CD4-positive, alpha-beta T cell (primary cell): ENCODE results near the gene MRPS23. TPM values are rescaled to one million over a fixed set of nuclear protein-coding genes. Genes with fewer than 3 reads are reported as not detected.

Experiments
- ATAC-seq: fragments of 200-7000 bp; cut with Tn5 transposase; one replicate; pipeline ENCODE4 v1.10.0; 2022; ENCODE audit warnings: mild to moderate bottlenecking; ENCODE audit not compliant: poor library complexity
- CTCF ChIA-PET: fragments of 350-600 bp; sonication (Branson Sonifier 250); formaldehyde crosslinking; loops from one replicate; lab custom pipeline; 2021; ENCODE audit warnings: antibody characterized with exemption, inconsistent platforms; lab: Charles Lee
- POLR2A ChIA-PET: fragments of 350-600 bp; sonication (Branson Sonifier 250); formaldehyde crosslinking; loops from one replicate; lab custom pipeline; 2021; ENCODE audit warnings: antibody characterized with exemption, inconsistent platforms; lab: Charles Lee
- DNase-seq, 14 experiments: peaks; one replicate each; pipeline ENCODE4 v3.0.0-alpha.2; 2013 to 2020; ENCODE audit warnings: mixed read lengths in 2 of 14
- H3K27ac ChIP-seq, 2 donors: one replicate each; pipeline versions ENCODE4 v1.5.1 to v1.7.0; 2013; ENCODE audit warnings: low read length in 2 of 2, low read depth in 1 of 2, mild to moderate bottlenecking in 1 of 2
- H3K27me3 ChIP-seq, 2 experiments: 1 replicate in 1 of 2; 2 replicates in 1 of 2; pipeline versions ENCODE4 v1.6.1 to v1.7.0; 2013; ENCODE audit warnings: low read length in 2 of 2, control low read depth in 1 of 2, mild to moderate bottlenecking in 1 of 2, moderate library complexity in 1 of 2; ENCODE audit not compliant: insufficient read depth in 2 of 2, control insufficient read depth in 1 of 2
- H3K36me3 ChIP-seq: one replicate; pipeline ENCODE4 v1.6.1; 2013; ENCODE audit warnings: low read length, control low read depth; ENCODE audit not compliant: insufficient read depth
- H3K4me1 ChIP-seq: one replicate; pipeline ENCODE4 v1.6.1; 2013; ENCODE audit warnings: low read length, control low read depth; ENCODE audit not compliant: insufficient read depth
- H3K4me3 ChIP-seq: one replicate; pipeline ENCODE4 v1.5.1; 2013; ENCODE audit warnings: mild to moderate bottlenecking, low read length, moderate library complexity
- H3K9me3 ChIP-seq, 2 experiments: 1 replicate in 1 of 2; 2 replicates in 1 of 2; pipeline versions ENCODE4 v1.6.1 to v1.7.0; 2013; ENCODE audit warnings: low read length in 2 of 2, mild to moderate bottlenecking in 2 of 2, control low read depth in 1 of 2, moderate library complexity in 1 of 2; ENCODE audit not compliant: control insufficient read depth in 1 of 2, insufficient read depth in 1 of 2
- H3K27ac Mint-ChIP-seq: one replicate; pipeline ENCODE4 v1.8.0; 2020; ENCODE audit warnings: mixed read lengths
- H3K27me3 Mint-ChIP-seq: one replicate; pipeline ENCODE4 v1.8.0; 2021; ENCODE audit warnings: mixed read lengths
- H3K36me3 Mint-ChIP-seq: one replicate; pipeline ENCODE4 v1.8.0; 2021; ENCODE audit warnings: low read depth, mixed read lengths
- H3K4me1 Mint-ChIP-seq: one replicate; pipeline ENCODE4 v1.8.0; 2021; ENCODE audit warnings: low read depth, mixed read lengths
- H3K4me3 Mint-ChIP-seq: one replicate; pipeline ENCODE4 v1.8.0; 2020; ENCODE audit warnings: mild to moderate bottlenecking, mixed read lengths
- H3K9me3 Mint-ChIP-seq: one replicate; pipeline ENCODE4 v1.8.0; 2020; ENCODE audit warnings: mixed read lengths
- intact Hi-C, 2 experiments: fragments of 100-400 bp; cut with DNase I in 1 of 2; cut with micrococcal nuclease in 1 of 2; formaldehyde crosslinking; loops; one replicate each; pipeline versions ENCODE4 v1.15.1 to v1.9.0; 2023 to 2025; cut with DNase I, micrococcal nuclease
- total RNA-seq, 174 experiments: library from RNA in 2 of 174; stranded (reverse) in 2 of 174; gene quantifications; one replicate each; pipeline ENCODE4 v1.2.3 and lab custom pipeline; 2021 to 2026
- TF ChIP-seq, protein P1 (sequence below): fragments of 200-600 bp; IDR thresholded peaks from one replicate; pipeline ENCODE4 v1.8.0; 2022; ENCODE audit warnings: antibody characterized with exemption, mild to moderate bottlenecking

The MRPS23 gene
- total RNA-seq, 2 experiments from 2014 or later, result 14.6 to 14.7 TPM

GRCh38 chr17:57858838-57859237 lies 9.0 kb upstream of the MRPS23 start:
- no peak overlapping the region for H3K27ac Mint-ChIP-seq
- no peak overlapping the region for H3K27ac ChIP-seq
- no peaks in the 10 kb centered on the region for H3K9me3 ChIP-seq
- H3K4me1 ChIP-seq, result peaks cover 21% of the 10 kb centered on the region
- no peak overlapping the region for H3K4me3 ChIP-seq
- H3K36me3 ChIP-seq, result no peaks in the 10 kb centered on the region
- intact Hi-C loops, result loop anchor here (1.0 to 10.0 kb wide), 5 partner anchors 140 to 476 kb away; no protein-coding TSS in a partner anchor
- POLR2A ChIA-PET, result interaction anchor here (0.8 to 3.0 kb wide), 4 partner anchors 8 to 148 kb away, joined by 3 to 44 read pairs (median 4); partner anchors contain the start of genes MRPS23 and SRSF1
- H3K27me3 ChIP-seq, result peaks cover 10 to 14% of the 10 kb centered on the region in 2 experiments
- no peaks in the 10 kb centered on the region for H3K36me3 Mint-ChIP-seq
- no peak for DNase-seq
- no peaks in the 10 kb centered on the region for H3K9me3 Mint-ChIP-seq
- peaks cover 14% of the 10 kb centered on the region for H3K27me3 Mint-ChIP-seq
- TF ChIP-seq, protein P1, sequence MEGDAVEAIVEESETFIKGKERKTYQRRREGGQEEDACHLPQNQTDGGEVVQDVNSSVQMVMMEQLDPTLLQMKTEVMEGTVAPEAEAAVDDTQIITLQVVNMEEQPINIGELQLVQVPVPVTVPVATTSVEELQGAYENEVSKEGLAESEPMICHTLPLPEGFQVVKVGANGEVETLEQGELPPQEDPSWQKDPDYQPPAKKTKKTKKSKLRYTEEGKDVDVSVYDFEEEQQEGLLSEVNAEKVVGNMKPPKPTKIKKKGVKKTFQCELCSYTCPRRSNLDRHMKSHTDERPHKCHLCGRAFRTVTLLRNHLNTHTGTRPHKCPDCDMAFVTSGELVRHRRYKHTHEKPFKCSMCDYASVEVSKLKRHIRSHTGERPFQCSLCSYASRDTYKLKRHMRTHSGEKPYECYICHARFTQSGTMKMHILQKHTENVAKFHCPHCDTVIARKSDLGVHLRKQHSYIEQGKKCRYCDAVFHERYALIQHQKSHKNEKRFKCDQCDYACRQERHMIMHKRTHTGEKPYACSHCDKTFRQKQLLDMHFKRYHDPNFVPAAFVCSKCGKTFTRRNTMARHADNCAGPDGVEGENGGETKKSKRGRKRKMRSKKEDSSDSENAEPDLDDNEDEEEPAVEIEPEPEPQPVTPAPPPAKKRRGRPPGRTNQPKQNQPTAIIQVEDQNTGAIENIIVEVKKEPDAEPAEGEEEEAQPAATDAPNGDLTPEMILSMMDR, result no peak
- H3K4me3 Mint-ChIP-seq, result no peak overlapping the region
- no peak for ATAC-seq
- H3K4me1 Mint-ChIP-seq, result peaks cover 10% of the 10 kb centered on the region
- CTCF ChIA-PET, result interaction anchor here (0.9 to 2.1 kb wide), 5 partner anchors 12 to 254 kb away, joined by 3 to 11 read pairs (median 5); no protein-coding TSS in a partner anchor

DNA sequence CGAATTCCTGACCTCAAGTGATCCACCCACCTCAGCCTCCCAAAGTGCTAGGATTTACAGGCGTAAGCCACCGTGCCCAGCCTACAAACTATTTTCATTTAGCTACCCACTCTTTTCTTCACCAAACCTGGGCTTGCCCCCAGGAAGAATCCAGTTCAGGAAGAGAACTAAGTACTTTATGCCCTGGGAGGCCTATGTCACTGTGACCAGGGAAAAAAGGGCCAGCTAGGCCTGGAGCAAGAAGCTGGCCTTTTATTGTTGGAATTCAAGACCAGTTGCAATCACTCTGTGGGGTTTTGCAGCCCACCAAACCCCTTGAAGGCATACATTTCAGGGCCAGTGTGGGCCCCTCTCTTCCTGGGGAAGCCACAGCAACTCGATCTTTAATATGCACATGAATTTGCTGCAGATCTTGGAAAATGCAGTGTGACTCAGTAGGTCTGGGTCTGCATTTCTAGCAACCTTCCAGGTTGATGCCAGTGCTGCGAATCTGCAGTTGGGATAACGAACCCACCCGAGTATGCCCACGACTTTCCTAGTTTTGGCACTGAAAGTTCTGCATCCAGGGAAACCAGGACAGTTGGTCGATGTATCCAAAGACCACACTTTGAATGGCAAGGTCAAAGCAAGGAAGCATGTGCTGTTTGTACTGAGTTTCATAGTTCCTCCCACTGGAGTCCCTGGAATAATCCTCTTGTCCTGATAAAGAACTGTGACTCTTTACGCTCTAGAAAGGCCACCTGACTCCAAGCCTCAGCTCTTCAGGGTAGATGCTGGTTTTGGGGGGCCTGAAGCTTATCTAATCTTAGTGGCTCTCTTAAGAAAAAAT lies 7.2 kb upstream of the MRPS23 start:
- Histone ChIP-seq H3K4me1 (peaks cover 20% of the 10 kb centered on the region), H3K27me3 (peaks cover 5 to 6% of the 10 kb centered on the region in 2 experiments), H3K36me3 (no peaks in the 10 kb centered on the region), H3K9me3 (no peaks in the 10 kb centered on the region), H3K4me3 (no peak overlapping the region), H3K27ac (no peak overlapping the region)
- Mint-ChIP-seq H3K4me1 (peaks cover 10% of the 10 kb centered on the region), H3K27ac (no peak overlapping the region), H3K36me3 (no peaks in the 10 kb centered on the region), H3K27me3 (peaks cover 14% of the 10 kb centered on the region), H3K9me3 (no peaks in the 10 kb centered on the region), H3K4me3 (no peak overlapping the region)
- no peak for DNase-seq
- TF ChIP-seq, protein P1, result no peak
- no peak for ATAC-seq
- intact Hi-C loops, result loop anchor here in 1 of 2 experiments (5.0 to 10.0 kb wide), 2 partner anchors 315 to 478 kb away; no protein-coding TSS in a partner anchor
- ChIA-PET CTCF (interaction anchor here (1.2 to 2.0 kb wide), 3 partner anchors 138 to 256 kb away, joined by 3 to 7 read pairs (median 5); no protein-coding TSS in a partner anchor), POLR2A (interaction anchor here (0.6 kb wide), 1 partner anchor 136 kb away, joined by 3 read pairs; no protein-coding TSS in a partner anchor)

DNA sequence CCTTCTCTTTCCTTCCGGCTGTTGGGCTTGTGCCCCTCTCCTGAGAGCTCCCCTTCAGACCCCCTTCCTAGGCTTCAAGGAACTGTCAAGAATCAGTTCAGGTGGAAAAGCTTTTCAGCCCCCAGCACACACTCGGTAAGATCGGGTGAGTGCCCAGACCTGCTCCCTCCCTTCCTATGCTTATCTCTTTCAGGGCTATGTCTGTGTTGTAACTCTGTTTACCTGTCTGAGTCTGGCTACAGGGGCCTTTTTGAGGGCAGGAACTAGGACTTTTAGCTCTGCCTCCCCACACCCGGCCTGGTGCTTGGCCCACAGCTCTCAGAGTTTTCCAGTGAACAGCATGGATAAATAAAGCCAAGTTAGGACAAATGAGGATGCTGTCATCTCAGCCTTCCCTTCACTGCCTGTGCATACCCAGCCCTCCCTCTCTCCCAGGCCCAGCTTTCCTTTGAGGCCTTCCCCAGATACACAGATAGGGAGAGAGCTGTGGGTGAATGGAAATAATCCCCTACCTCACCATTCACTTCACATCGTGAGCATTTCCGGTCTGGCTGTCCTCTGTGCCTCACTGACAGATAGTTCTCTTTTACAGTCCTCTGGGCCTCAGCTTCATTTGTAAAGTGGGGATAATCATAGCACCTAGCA lies 5.7 kb upstream of the MRPS23 start:
- intact Hi-C loops, result loop anchor here in 1 of 2 experiments (5.0 to 10.0 kb wide), 2 partner anchors 317 to 479 kb away; no protein-coding TSS in a partner anchor

More for the DNA sequence above, 5.7 kb upstream of the MRPS23 start:
- Histone ChIP-seq H3K4me1 (peaks cover 18% of the 10 kb centered on the region), H3K27ac (no peak overlapping the region), H3K9me3 (no peaks in the 10 kb centered on the region), H3K36me3 (no peaks in the 10 kb centered on the region), H3K4me3 (no peak overlapping the region), H3K27me3 (peaks cover 0 to 3% of the 10 kb centered on the region in 2 experiments)
- DNase-seq (no peak), ATAC-seq (no peak)
- no peaks in the 10 kb centered on the region for H3K9me3 Mint-ChIP-seq
- H3K36me3 Mint-ChIP-seq, result no peaks in the 10 kb centered on the region
- TF ChIP-seq, protein P1, result no peak
- peak overlapping the region; percentile 20 for H3K4me3 Mint-ChIP-seq
- H3K4me1 Mint-ChIP-seq, result peaks cover 16% of the 10 kb centered on the region
- no peak overlapping the region for H3K27ac Mint-ChIP-seq
- POLR2A ChIA-PET, result interaction anchor here (0.7 kb wide), 1 partner anchor 241 kb away, joined by 4 read pairs; no protein-coding TSS in a partner anchor
- peaks cover 6% of the 10 kb centered on the region for H3K27me3 Mint-ChIP-seq
- CTCF ChIA-PET, result interaction anchor here (0.6 kb wide), 1 partner anchor 1635 kb away, joined by 3 read pairs; no protein-coding TSS in a partner anchor
